Heart left ventricle (tissue), 13 donors: Measurements from ENCODE around the gene KLHL29.

Experiments used
- POLR2A ChIP-seq, 2 donors: fragments of 450-650 bp; IDR thresholded peaks; one replicate each; pipeline ENCODE4 v1.6.1; 2017; ENCODE audit warnings: antibody characterized with exemption in 2 of 2, mild to moderate bottlenecking in 2 of 2, moderate library complexity in 2 of 2
- TF ChIP-seq, protein P1 (sequence below), 12 donors: fragments of 200-600 bp; sonication (generic) in 4 of 12; IDR thresholded peaks; one replicate each; pipeline versions ENCODE4 v1.5.0 to v1.8.0; 2018 to 2022; ENCODE audit warnings: antibody characterized with exemption in 12 of 12, mild to moderate bottlenecking in 5 of 12
- donor health status: ischemic (EF 13 %, LVEDD 7.1; RV severe dilation, severe dysfunction).
- donor health status: DM: no; HTN: yes; CAD: no.
- donor health status: DM: no; HTN: no; CAD: no.
- donor health status: ischemic (EF 25% LVEDD 6.9; RV normal size, moderate dysfunction).
- donor health status: ischemic (EF 25% LVEDD 5.7; RV mildly dilated, moderate dysfunction).
- donor health status: ischemic (EF 35%, LVEDD 5.7; RV mildly dilated, moderate dysfunction).
- donor health status: nonischemic (EF 11% LVEDD 7.7; RV severe dilation, severe dysfunction).
- donor health status: DM: yes; HTN: yes; CAD: no.
- donor health status: PGD.
- donor health status: ischemic (EF 29% LVEDD 5.4; RV normal size, mild dysfunction).
- donor health status: nonischemic (EF 23%, LVEDD 6.1; RV moderate dilation, normal function).

DNA sequence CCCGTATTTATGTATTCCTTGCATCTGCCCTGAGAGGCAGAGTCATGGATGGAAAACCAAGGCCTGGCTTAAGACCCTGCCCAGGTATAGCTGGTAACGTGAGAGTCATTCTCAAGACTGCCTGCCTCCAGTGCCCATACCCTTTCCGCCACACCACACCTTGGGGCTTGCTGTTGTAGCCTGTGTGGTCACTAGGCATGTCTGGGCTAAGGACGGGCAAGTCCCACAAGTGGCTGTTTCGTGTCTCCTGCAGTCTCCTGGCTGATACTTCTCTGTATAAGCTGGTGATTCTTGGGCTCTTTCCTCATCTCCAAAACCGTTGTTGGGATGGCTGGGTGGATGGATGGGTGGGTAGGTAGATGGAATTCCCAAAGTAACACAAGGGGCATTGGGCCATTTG, 269.8 kb downstream of the KLHL29 start:
- TF ChIP-seq POLR2A (IDR thresholded peaks at IDR 0.05) = no peak
- TF ChIP-seq, protein P1, sequence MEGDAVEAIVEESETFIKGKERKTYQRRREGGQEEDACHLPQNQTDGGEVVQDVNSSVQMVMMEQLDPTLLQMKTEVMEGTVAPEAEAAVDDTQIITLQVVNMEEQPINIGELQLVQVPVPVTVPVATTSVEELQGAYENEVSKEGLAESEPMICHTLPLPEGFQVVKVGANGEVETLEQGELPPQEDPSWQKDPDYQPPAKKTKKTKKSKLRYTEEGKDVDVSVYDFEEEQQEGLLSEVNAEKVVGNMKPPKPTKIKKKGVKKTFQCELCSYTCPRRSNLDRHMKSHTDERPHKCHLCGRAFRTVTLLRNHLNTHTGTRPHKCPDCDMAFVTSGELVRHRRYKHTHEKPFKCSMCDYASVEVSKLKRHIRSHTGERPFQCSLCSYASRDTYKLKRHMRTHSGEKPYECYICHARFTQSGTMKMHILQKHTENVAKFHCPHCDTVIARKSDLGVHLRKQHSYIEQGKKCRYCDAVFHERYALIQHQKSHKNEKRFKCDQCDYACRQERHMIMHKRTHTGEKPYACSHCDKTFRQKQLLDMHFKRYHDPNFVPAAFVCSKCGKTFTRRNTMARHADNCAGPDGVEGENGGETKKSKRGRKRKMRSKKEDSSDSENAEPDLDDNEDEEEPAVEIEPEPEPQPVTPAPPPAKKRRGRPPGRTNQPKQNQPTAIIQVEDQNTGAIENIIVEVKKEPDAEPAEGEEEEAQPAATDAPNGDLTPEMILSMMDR (IDR thresholded peaks at IDR 0.05) = no peak
